ENCODE measurements around the gene LRP1. TPM values are rescaled to one million over a fixed set of nuclear protein-coding genes. Genes with fewer than 3 reads are reported as not detected.

The LRP1 gene
- total RNA-seq, 1 experiment from 2014 or later = 9.0 TPM

GRCh38 chr12:57169046-57169795, 40.9 kb downstream of the LRP1 start:
- Histone ChIP-seq H3K4me1 (ENCODE audit: control insufficient read depth, insufficient read depth, low read length) (no peaks in the 10 kb centered on the region; the same call in 1 of the 2 replicates), H3K27ac (ENCODE audit: low read length) (no peak overlapping the region), H3K36me3 (ENCODE audit: control insufficient read depth, insufficient read depth, low read length) (no peaks in the 10 kb centered on the region), H3K4me3 (ENCODE audit: low read depth in 2 of 2, low read length in 2 of 2) (no peak overlapping the region), H3K27me3 (ENCODE audit: control insufficient read depth, insufficient read depth, low read length) (no peaks in the 10 kb centered on the region), H3K9me3 (ENCODE audit: control insufficient read depth, insufficient read depth, low read depth, low read length) (no peaks in the 10 kb centered on the region)
- no peak for TF ChIP-seq POLR2AphosphoS5 (IDR thresholded peaks at IDR 0.05; ENCODE audit: low read depth, low read length)
- TF ChIP-seq SIN3A (IDR thresholded peaks at IDR 0.05; ENCODE audit: borderline replicate concordance, insufficient read depth, low read depth, low read length) = no peak
- TF ChIP-seq REST (IDR thresholded peaks at IDR 0.05; ENCODE audit: insufficient read depth in 1 of 2, low read depth in 2 of 2, low read length in 1 of 2) = no peak
- TF ChIP-seq TCF7L2 (IDR thresholded peaks at IDR 0.05; ENCODE audit: low read depth, low read length) = no peak
- no peak for TF ChIP-seq CTCF (IDR thresholded peaks at IDR 0.05)
- ChIA-PET CTCF (no interaction called here), POLR2A (no interaction called here)
- no TSS peak for BruUV-seq (replicated peaks)
- no peak for DNase-seq (ENCODE audit: low read depth, low spot score)
- ATAC-seq = no peak
- in situ Hi-C loops (cut with HindIII; ENCODE audit: low pct_unique_long_range_greater_than_20kb, low sequenced_read_pairs) = no loop called here
- intact Hi-C loops (cut with micrococcal nuclease; ENCODE audit: unreplicated experiment) = no loop called here

GRCh38 chr12:57169969-57170368, 41.7 kb downstream of the LRP1 start:
- Histone ChIP-seq H3K36me3 (ENCODE audit: control insufficient read depth, insufficient read depth, low read length) (no peaks in the 10 kb centered on the region), H3K27ac (ENCODE audit: low read length) (no peak overlapping the region), H3K27me3 (ENCODE audit: control insufficient read depth, insufficient read depth, low read length) (no peaks in the 10 kb centered on the region), H3K9me3 (ENCODE audit: control insufficient read depth, insufficient read depth, low read depth, low read length) (no peaks in the 10 kb centered on the region), H3K4me1 (ENCODE audit: control insufficient read depth, insufficient read depth, low read length) (no peaks in the 10 kb centered on the region; the same call in 1 of the 2 replicates), H3K4me3 (ENCODE audit: low read depth in 2 of 2, low read length in 2 of 2) (no peak overlapping the region)
- ChIA-PET POLR2A (interaction anchor here (0.5 to 0.6 kb wide), 2 partner anchors 42 to 573 kb away, joined by 4 to 5 read pairs; no protein-coding TSS in a partner anchor), CTCF (no interaction called here)
- intact Hi-C loops (cut with micrococcal nuclease; ENCODE audit: unreplicated experiment) (no loop called here), in situ Hi-C loops (cut with HindIII; ENCODE audit: low pct_unique_long_range_greater_than_20kb, low sequenced_read_pairs) (no loop called here)
- no peak for TF ChIP-seq POLR2AphosphoS5 (IDR thresholded peaks at IDR 0.05; ENCODE audit: low read depth, low read length)
- TF ChIP-seq CTCF (IDR thresholded peaks at IDR 0.05) = no peak
- TF ChIP-seq TCF7L2 (IDR thresholded peaks at IDR 0.05; ENCODE audit: low read depth, low read length) = no peak
- TF ChIP-seq SIN3A (IDR thresholded peaks at IDR 0.05; ENCODE audit: borderline replicate concordance, insufficient read depth, low read depth, low read length) = no peak
- no peak for TF ChIP-seq REST (IDR thresholded peaks at IDR 0.05; ENCODE audit: insufficient read depth in 1 of 2, low read depth in 2 of 2, low read length in 1 of 2)
- no peak for DNase-seq (ENCODE audit: low read depth, low spot score)
- ATAC-seq = no peak
- BruUV-seq (replicated peaks) = no TSS peak
